Stomach (tissue), 9 donors: ENCODE data around the gene PPP3CA. TPM values are rescaled to one million over a fixed set of nuclear protein-coding genes. Genes with fewer than 3 reads are reported as not detected.

ENCODE experiments used
- DNase-seq, 2 donors: peaks; one replicate each; pipeline versions ENCODE4 v3.0.0 to v3.0.0-alpha.2; 2013 to 2019
- H3K27ac ChIP-seq, 5 donors: fragments of 200-600 bp in 4 of 5; sonication (generic) in 4 of 5; one replicate each; pipeline ENCODE4 v1.5.1; 2013 to 2019; ENCODE audit warnings: mild to moderate bottlenecking in 1 of 5, moderate library complexity in 1 of 5
- H3K27me3 ChIP-seq, 3 donors: fragments of 200-600 bp; sonication (generic); one replicate each; pipeline ENCODE4 v1.5.1; 2017 to 2019; ENCODE audit warnings: mixed run types in 1 of 3
- H3K36me3 ChIP-seq, 4 donors: fragments of 200-600 bp; sonication (generic); 1 replicate in 3 of 4; 2 replicates in 1 of 4; pipeline ENCODE4 v1.5.1; 2016 to 2019
- H3K4me1 ChIP-seq, 4 donors: fragments of 200-600 bp; sonication (generic); one replicate each; pipeline ENCODE4 v1.5.1; 2016 to 2019
- H3K4me3 ChIP-seq, 4 donors: fragments of 200-600 bp; sonication (generic) in 3 of 4; one replicate each; pipeline ENCODE4 v1.5.1; 2016 to 2019; ENCODE audit warnings: mild to moderate bottlenecking in 1 of 4
- H3K9me3 ChIP-seq, 4 donors: fragments of 200-600 bp; sonication (generic); one replicate each; pipeline ENCODE4 v1.5.1; 2016 to 2019
- EP300 ChIP-seq: sonication (generic); formaldehyde crosslinking; IDR thresholded peaks from one replicate; pipeline ENCODE4 v1.6.1; 2017; ENCODE audit warnings: antibody characterized with exemption
- POLR2A ChIP-seq, 4 donors: fragments of 450-650 bp; IDR thresholded peaks; one replicate each; pipeline ENCODE4 v1.6.1; 2016; ENCODE audit warnings: antibody characterized with exemption in 4 of 4, control low read depth in 2 of 4, mild to moderate bottlenecking in 1 of 4, moderate library complexity in 1 of 4
- POLR2AphosphoS5 ChIP-seq, 3 donors: sonication (generic); formaldehyde crosslinking; IDR thresholded peaks; one replicate each; pipeline ENCODE4 v1.6.1; 2016; ENCODE audit warnings: antibody characterized with exemption in 3 of 3
- WGBS, 5 donors: extraction: QIAGEN DNeasy Blood & Tissue Kit in 3 of 5; methylation state at CpG; one replicate each; pipeline versions ENCODE4 v1.1.5 to v1.1.7; 2013 to 2018; 5-methylcytosine and 5-hydroxymethylcytosine counted together
- intact Hi-C: fragments of 100-400 bp; cut with DNase I; formaldehyde crosslinking; loops from one replicate; pipeline ENCODE4 v1.15.1; 2023; ENCODE audit warnings: low total_unique reads
- polyA plus RNA-seq, 3 donors: library from polyadenylated mRNA; stranded (reverse); fragments of 200-250 nt; gene quantifications; one replicate each; pipeline ENCODE4 v1.2.3, GENCODE V29; 2013
- total RNA-seq, 5 donors: library from RNA; depleted of rRNA; stranded (reverse); fragments of >200 nt; gene quantifications; one replicate each; pipeline versions ENCODE4 v1.1.0 to v1.2.3, GENCODE V29; 2014 to 2016
- TF ChIP-seq, protein P1 (sequence below), 7 experiments: fragments of 450-650 bp in 4 of 7; fragments of 200-600 bp in 3 of 7; sonication (generic) in 3 of 7; IDR thresholded peaks; one replicate each; pipeline ENCODE4 v1.5.1; 2016 to 2019; ENCODE audit warnings: antibody characterized with exemption in 7 of 7, control low read depth in 2 of 7, mild to moderate bottlenecking in 1 of 7
- donor health status: healthy with polysubstance abuse.
- donor health status: Bipolar disorder and iron deficiency.
- donor health status: healthy.

Gene PPP3CA
- total and polyA plus RNA-seq, 8 donors: 8.9 to 62.4 (median 20.6) TPM

- WGBS, 5 donors: 52 to 81% (median 64%) methylated on average over 1 of the region's 1 CpG
- intact Hi-C loops: no loop called here
Measured at GRCh38 chr4:101042847-101043246, 304.5 kb downstream of the PPP3CA start.

GRCh38 chr4:101040776-101041175 is 306.6 kb downstream of the PPP3CA start:
- Histone ChIP-seq H3K4me1 (peaks cover 0 to 5% (median 0%) of the 10 kb centered on the region in 4 donors), H3K27ac (no peak overlapping the region), H3K4me3 (no peak overlapping the region), H3K9me3 (no peaks in the 10 kb centered on the region), H3K36me3 (peaks cover 0 to 31% (median 25%) of the 10 kb centered on the region in 4 donors), H3K27me3 (no peaks in the 10 kb centered on the region)
- no peak for DNase-seq
- intact Hi-C loops: no loop called here
- TF ChIP-seq, protein P1, sequence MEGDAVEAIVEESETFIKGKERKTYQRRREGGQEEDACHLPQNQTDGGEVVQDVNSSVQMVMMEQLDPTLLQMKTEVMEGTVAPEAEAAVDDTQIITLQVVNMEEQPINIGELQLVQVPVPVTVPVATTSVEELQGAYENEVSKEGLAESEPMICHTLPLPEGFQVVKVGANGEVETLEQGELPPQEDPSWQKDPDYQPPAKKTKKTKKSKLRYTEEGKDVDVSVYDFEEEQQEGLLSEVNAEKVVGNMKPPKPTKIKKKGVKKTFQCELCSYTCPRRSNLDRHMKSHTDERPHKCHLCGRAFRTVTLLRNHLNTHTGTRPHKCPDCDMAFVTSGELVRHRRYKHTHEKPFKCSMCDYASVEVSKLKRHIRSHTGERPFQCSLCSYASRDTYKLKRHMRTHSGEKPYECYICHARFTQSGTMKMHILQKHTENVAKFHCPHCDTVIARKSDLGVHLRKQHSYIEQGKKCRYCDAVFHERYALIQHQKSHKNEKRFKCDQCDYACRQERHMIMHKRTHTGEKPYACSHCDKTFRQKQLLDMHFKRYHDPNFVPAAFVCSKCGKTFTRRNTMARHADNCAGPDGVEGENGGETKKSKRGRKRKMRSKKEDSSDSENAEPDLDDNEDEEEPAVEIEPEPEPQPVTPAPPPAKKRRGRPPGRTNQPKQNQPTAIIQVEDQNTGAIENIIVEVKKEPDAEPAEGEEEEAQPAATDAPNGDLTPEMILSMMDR (IDR thresholded peaks at IDR 0.05): no peak
- TF ChIP-seq POLR2A (IDR thresholded peaks at IDR 0.05) (no peak), POLR2AphosphoS5 (IDR thresholded peaks at IDR 0.05) (no peak), EP300 (no peak)
- 65 to 97% (median 91%) methylated on average over 2 of the region's 2 CpGs for WGBS, 5 donors

More at GRCh38 chr4:101042847-101043246, 304.5 kb downstream of the PPP3CA start:
- Histone ChIP-seq H3K4me3 (no peak overlapping the region), H3K9me3 (no peaks in the 10 kb centered on the region), H3K36me3 (peaks cover 0 to 18% (median 14%) of the 10 kb centered on the region in 4 donors), H3K27ac (no peak overlapping the region), H3K4me1 (peaks cover 0 to 5% (median 0%) of the 10 kb centered on the region in 4 donors), H3K27me3 (no peaks in the 10 kb centered on the region)
- TF ChIP-seq POLR2A (IDR thresholded peaks at IDR 0.05): no peak
- TF ChIP-seq, protein P1 (IDR thresholded peaks at IDR 0.05): no peak
- no peak for TF ChIP-seq POLR2AphosphoS5 (IDR thresholded peaks at IDR 0.05)
- no peak for TF ChIP-seq EP300
- DNase-seq: no peak

DNA sequence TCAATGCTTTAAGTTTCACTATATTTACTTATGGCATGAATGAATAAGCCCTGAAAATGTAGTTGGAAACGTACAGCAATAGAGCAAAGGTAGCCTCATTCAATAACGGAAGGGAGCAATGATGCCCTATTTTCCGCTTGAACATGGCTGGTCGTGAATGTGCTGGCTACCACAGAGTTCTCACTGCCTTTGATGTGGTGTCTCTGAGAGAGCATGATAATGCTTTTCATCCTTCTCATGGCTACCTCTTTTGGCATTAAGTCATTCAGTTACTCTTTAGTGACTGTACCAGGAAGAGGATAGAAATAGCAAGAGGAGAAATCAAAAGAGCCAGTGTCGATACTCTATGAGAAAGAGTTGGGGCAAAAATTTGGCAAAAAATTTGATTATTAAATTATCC is 308.0 kb downstream of the PPP3CA start:
- Histone ChIP-seq H3K36me3 (peaks cover 0 to 23% (median 20%) of the 10 kb centered on the region in 4 donors), H3K9me3 (no peaks in the 10 kb centered on the region), H3K27me3 (no peaks in the 10 kb centered on the region), H3K4me3 (no peak overlapping the region), H3K27ac (no peak overlapping the region), H3K4me1 (peaks cover 0 to 5% (median 0%) of the 10 kb centered on the region in 4 donors)
- TF ChIP-seq, protein P1 (IDR thresholded peaks at IDR 0.05): no peak
- TF ChIP-seq POLR2A (IDR thresholded peaks at IDR 0.05) (no peak), EP300 (no peak), POLR2AphosphoS5 (IDR thresholded peaks at IDR 0.05) (no peak)
- WGBS, 5 donors: 87 to 96% (median 91%) methylated on average over 5 of the region's 5 CpGs
- intact Hi-C loops: no loop called here
- DNase-seq: peak in 1 of 2 donors; percentile 11

DNA sequence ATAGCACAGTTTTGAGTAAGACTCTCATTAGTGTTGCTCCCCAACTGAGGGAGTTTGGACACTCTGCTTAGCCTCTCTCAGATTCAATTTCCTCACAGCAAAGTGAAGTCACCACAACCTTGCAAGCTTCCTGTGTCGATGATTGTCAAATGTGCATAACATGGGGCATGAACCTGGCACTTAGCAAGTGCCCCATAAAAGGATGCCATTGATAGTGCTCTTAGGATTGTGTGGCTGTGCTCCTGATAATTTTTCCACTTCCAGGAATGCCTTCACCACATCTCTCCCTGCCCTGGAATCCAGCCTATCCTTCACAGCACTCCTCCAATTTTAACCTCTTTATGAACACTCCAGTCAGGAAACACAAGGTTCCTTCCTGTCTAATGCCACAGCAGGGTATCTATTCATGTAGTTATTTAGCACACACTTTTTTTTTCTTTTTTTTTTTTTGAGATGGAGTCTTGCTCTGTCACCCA is 309.4 kb downstream of the PPP3CA start:
- peaks cover 0 to 5% (median 0%) of the 10 kb centered on the region in 4 donors for H3K4me1 ChIP-seq
- H3K9me3 ChIP-seq: no peaks in the 10 kb centered on the region
- 75 to 90% (median 82%) methylated on average over 1 of the region's 1 CpG for WGBS, 5 donors
- H3K27me3 ChIP-seq: no peaks in the 10 kb centered on the region
- H3K4me3 ChIP-seq: no peak overlapping the region
- peak in 1 of 2 donors; percentile 11 for DNase-seq
- intact Hi-C loops: no loop called here
- peaks cover 0 to 23% (median 20%) of the 10 kb centered on the region in 4 donors for H3K36me3 ChIP-seq
- TF ChIP-seq POLR2AphosphoS5 (IDR thresholded peaks at IDR 0.05) (no peak), EP300 (no peak), POLR2A (IDR thresholded peaks at IDR 0.05) (no peak)
- TF ChIP-seq, protein P1 (IDR thresholded peaks at IDR 0.05): no peak
- peak overlapping the region in 1 of 5 donors; percentile 12 for H3K27ac ChIP-seq
